Vagina (tissue), 2 donors: Measurements from ENCODE around the gene DNAH14.

Source experiments
- CTCF ChIP-seq, 3 experiments: fragments of 450-650 bp in 2 of 3; fragments of 200-600 bp in 1 of 3; sonication (generic) in 1 of 3; IDR thresholded peaks; one replicate each; pipeline ENCODE4 v1.5.1; 2017 to 2019; ENCODE audit warnings: antibody characterized with exemption in 3 of 3, mild to moderate bottlenecking in 2 of 3, moderate library complexity in 2 of 3
- POLR2A ChIP-seq, 2 donors: fragments of 450-650 bp; IDR thresholded peaks; one replicate each; pipeline ENCODE4 v1.6.1; 2017; ENCODE audit warnings: antibody characterized with exemption in 2 of 2, mild to moderate bottlenecking in 2 of 2, moderate library complexity in 2 of 2

GRCh38 chr1:225362805-225363204 is 433.3 kb downstream of the DNAH14 start:
- TF ChIP-seq CTCF (IDR thresholded peaks at IDR 0.05): no peak
- TF ChIP-seq POLR2A (IDR thresholded peaks at IDR 0.05): no peak
